ENCODE results near the gene FBXL15.

Gene FBXL15

GRCh38 chr10:102457591-102458150, 37.0 kb downstream of the FBXL15 start:
- no peak for DNase-seq

GRCh38 chr10:102458656-102459055, 38.0 kb downstream of the FBXL15 start:
- DNase-seq: no peak

GRCh38 chr10:102460836-102461186, 40.2 kb downstream of the FBXL15 start:
- no peak for DNase-seq

GRCh38 chr10:102461187-102462054, 40.8 kb downstream of the FBXL15 start:
- peak; percentile 90 to 97 (median 95) for DNase-seq

DNA sequence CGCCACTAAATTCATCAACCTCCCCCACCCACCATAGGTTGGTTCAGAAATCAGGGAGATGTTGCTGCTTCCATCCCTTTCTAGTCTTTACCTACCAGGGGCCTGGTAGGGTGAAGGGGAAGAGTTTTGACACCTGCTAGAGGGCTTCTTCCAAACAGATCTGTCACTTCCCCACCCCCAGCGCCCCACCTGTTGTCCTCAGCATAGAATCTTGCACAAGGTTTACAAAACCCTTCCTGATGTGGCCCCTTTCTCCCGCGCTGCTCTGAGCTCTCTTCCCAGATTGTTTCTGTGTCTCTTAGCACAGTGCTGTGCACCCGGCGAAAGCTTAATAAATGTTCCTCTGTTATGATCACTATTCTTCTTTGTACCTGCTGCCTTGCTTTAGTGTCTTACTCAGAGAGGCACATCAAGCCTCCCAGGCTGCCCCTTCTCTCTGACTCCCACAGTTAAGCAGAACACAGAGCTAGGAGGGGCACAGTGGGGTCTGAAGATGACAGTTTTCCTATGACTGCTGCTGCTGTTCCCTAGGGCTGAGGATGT, 41.9 kb downstream of the FBXL15 start:
- DNase-seq: no peak

GRCh38 chr10:102463983-102464382, 43.3 kb downstream of the FBXL15 start:
- DNase-seq: no peak

- DNase-seq: no peak
Measured at GRCh38 chr10:102465466-102465865, 44.8 kb downstream of the FBXL15 start.

DNA sequence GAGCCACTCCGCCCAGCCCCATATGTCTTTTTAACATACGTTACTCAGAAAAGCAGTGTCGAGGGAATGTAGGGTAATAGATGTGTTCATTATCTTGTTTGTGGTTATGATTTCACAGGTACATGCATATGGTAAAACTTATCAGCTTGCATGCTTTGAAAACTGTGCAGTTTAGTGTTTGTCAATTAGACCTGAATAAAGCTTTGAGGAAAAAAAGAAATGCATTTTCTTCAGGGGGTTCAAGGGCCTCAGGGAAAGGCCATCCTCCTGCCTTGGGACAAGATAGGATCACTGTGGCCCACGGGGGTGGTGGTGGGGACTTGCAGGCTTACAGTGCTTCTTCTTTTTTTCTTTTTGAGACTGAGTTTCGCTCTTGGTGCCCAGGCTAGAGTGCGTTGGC, 46.7 kb downstream of the FBXL15 start:
- no peak for DNase-seq

GRCh38 chr10:102467971-102468438, 47.4 kb downstream of the FBXL15 start:
- DNase-seq: peak; percentile 67 to 82 (median 80)

GRCh38 chr10:102468683-102469082, 48.0 kb downstream of the FBXL15 start:
- DNase-seq: no peak

- DNase-seq: no peak
Measured at GRCh38 chr10:102470579-102471546, 50.2 kb downstream of the FBXL15 start.

All from suppressor macrophage (primary cell).